ENCODE data around the gene SPINK14. TPM values are rescaled to one million over a fixed set of nuclear protein-coding genes. Genes with fewer than 3 reads are reported as not detected.

Gene SPINK14
- total RNA-seq, 1 experiment from 2014 or later = not detected

- Mint-ChIP-seq H3K4me3 (no peak overlapping the region), H3K27me3 (ENCODE audit: low read depth) (no peaks in the 10 kb centered on the region), H3K36me3 (ENCODE audit: insufficient read depth in 1 of 3, low read depth in 3 of 3) (no peaks in the 10 kb centered on the region), H3K9me3 (no peaks in the 10 kb centered on the region), H3K27ac (no peak overlapping the region; a peak in 1 of 7 replicates), H3K4me1 (no peaks in the 10 kb centered on the region)
- H3K79me2 ChIP-seq (ENCODE audit: insufficient read depth, low read length) = no peaks in the 10 kb centered on the region
- no peak overlapping the region for H4K5ac ChIP-seq (ENCODE audit: insufficient read length, low read depth, low read length)
- no peak overlapping the region for H3K14ac ChIP-seq (ENCODE audit: insufficient read depth, low read length)
- H3K9me3 ChIP-seq (ENCODE audit: control insufficient read depth, low read depth, low read length) = no peaks in the 10 kb centered on the region
- H3K23ac ChIP-seq (ENCODE audit: insufficient read length, low read depth, low read length) = no peak overlapping the region
- no peak overlapping the region for H2BK15ac ChIP-seq (ENCODE audit: low read depth, low read length)
- TF ChIP-seq, protein P1, sequence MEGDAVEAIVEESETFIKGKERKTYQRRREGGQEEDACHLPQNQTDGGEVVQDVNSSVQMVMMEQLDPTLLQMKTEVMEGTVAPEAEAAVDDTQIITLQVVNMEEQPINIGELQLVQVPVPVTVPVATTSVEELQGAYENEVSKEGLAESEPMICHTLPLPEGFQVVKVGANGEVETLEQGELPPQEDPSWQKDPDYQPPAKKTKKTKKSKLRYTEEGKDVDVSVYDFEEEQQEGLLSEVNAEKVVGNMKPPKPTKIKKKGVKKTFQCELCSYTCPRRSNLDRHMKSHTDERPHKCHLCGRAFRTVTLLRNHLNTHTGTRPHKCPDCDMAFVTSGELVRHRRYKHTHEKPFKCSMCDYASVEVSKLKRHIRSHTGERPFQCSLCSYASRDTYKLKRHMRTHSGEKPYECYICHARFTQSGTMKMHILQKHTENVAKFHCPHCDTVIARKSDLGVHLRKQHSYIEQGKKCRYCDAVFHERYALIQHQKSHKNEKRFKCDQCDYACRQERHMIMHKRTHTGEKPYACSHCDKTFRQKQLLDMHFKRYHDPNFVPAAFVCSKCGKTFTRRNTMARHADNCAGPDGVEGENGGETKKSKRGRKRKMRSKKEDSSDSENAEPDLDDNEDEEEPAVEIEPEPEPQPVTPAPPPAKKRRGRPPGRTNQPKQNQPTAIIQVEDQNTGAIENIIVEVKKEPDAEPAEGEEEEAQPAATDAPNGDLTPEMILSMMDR (conservative IDR thresholded peaks at IDR 0.05) = no peak
- no peak overlapping the region for H4K8ac ChIP-seq (replicated peaks; ENCODE audit: insufficient read length, low read depth, low read length)
- H2BK5ac ChIP-seq (ENCODE audit: insufficient read length, low read length) = no peak overlapping the region
- no peak overlapping the region for H2BK120ac ChIP-seq (ENCODE audit: low read depth, low read length, poor library complexity, severe bottlenecking)
- no peak overlapping the region for H2BK12ac ChIP-seq (ENCODE audit: insufficient read length, low read depth, low read length)
- no peak overlapping the region for H3K27ac ChIP-seq (ENCODE audit: insufficient read length, low read depth, low read length)
- no peak overlapping the region for H4K91ac ChIP-seq (ENCODE audit: insufficient read length, low read depth, low read length)
- no peak for DNase-seq
- no peak overlapping the region for H3K18ac ChIP-seq (ENCODE audit: insufficient read length, low read depth, low read length)
- H3K56ac ChIP-seq (ENCODE audit: insufficient read length, low read depth, low read length) = no peak overlapping the region
- H2AFZ ChIP-seq (ENCODE audit: low read length) = no peak overlapping the region
- H2AK5ac ChIP-seq (ENCODE audit: insufficient read length, low read length) = no peak overlapping the region
- H3K4me1 ChIP-seq (ENCODE audit: insufficient read depth, low read length) = no peaks in the 10 kb centered on the region
- no peaks in the 10 kb centered on the region for H3K79me1 ChIP-seq (ENCODE audit: insufficient read depth, low read depth, low read length, poor library complexity, severe bottlenecking)
- H4K20me1 ChIP-seq (ENCODE audit: control insufficient read depth, insufficient read depth, insufficient read length) = no peaks in the 10 kb centered on the region
- WGBS (ENCODE audit: extremely low coverage, insufficient read length, low lambda C conversion rate) = no CpG with 5 or more reads among the region's 3 CpGs
- H3K23me2 ChIP-seq (ENCODE audit: insufficient read length, low read depth, low read length, poor library complexity, severe bottlenecking) = no peaks in the 10 kb centered on the region
- H3K4ac ChIP-seq (ENCODE audit: low read depth, low read length) = no peak overlapping the region
- no peak overlapping the region for H3K4me2 ChIP-seq (ENCODE audit: insufficient read depth, insufficient read length, low read length)
- no peaks in the 10 kb centered on the region for H3K27me3 ChIP-seq (ENCODE audit: insufficient read depth, low read length)
- H3K9ac ChIP-seq (ENCODE audit: extremely low read depth, insufficient read length, low read length) = no peak overlapping the region
- no peak overlapping the region for H3T11ph ChIP-seq (ENCODE audit: low read length)
- H2BK20ac ChIP-seq (ENCODE audit: low read depth, low read length, poor library complexity, severe bottlenecking) = no peak overlapping the region
These were observed 40.9 kb downstream of the SPINK14 start for GRCh38 chr5:148209151-148209770.

Data from H9 (cell line).